Activated naive CD4-positive, alpha-beta T cell treated with anti-CD3 and anti-CD28 coated beads for 36 hours (primary cell): ENCODE results near the gene BCL6. TPM values are rescaled to one million over a fixed set of nuclear protein-coding genes. Genes with fewer than 3 reads are reported as not detected.

Experiments used
- CTCF ChIA-PET: fragments of 350-600 bp; sonication (Branson Sonifier 250); formaldehyde crosslinking; loops from one replicate; lab custom pipeline; 2021; ENCODE audit warnings: antibody characterized with exemption; lab: Charles Lee
- DNase-seq: peaks from one replicate; pipeline ENCODE4 v3.0.0-alpha.2; 2020
- H3K27ac Mint-ChIP-seq: one replicate; pipeline ENCODE4 v1.8.0; 2021; ENCODE audit warnings: mild to moderate bottlenecking, mixed read lengths
- H3K27me3 Mint-ChIP-seq: one replicate; pipeline ENCODE4 v1.8.0; 2021; ENCODE audit warnings: low read depth, mixed read lengths
- H3K36me3 Mint-ChIP-seq: one replicate; pipeline ENCODE4 v1.8.0; 2021; ENCODE audit warnings: low read depth, mixed read lengths
- H3K4me1 Mint-ChIP-seq: one replicate; pipeline ENCODE4 v1.8.0; 2021; ENCODE audit warnings: low read depth, mixed read lengths
- H3K4me3 Mint-ChIP-seq: one replicate; pipeline ENCODE4 v1.8.0; 2021; ENCODE audit warnings: mild to moderate bottlenecking, moderate library complexity, mixed read lengths
- H3K9me3 Mint-ChIP-seq: one replicate; pipeline ENCODE4 v1.8.0; 2021; ENCODE audit warnings: mixed read lengths
- intact Hi-C: fragments of 100-400 bp; cut with micrococcal nuclease; formaldehyde crosslinking; loops from one replicate; pipeline ENCODE4 v1.15.1; 2023
- total RNA-seq, 2 experiments: library from RNA; stranded (reverse); gene quantifications; one replicate each; pipeline ENCODE4 v1.2.3, GENCODE V29; 2021

The BCL6 gene
- total RNA-seq, 2 experiments from 2014 or later, result 98.9 to 101 TPM

DNA sequence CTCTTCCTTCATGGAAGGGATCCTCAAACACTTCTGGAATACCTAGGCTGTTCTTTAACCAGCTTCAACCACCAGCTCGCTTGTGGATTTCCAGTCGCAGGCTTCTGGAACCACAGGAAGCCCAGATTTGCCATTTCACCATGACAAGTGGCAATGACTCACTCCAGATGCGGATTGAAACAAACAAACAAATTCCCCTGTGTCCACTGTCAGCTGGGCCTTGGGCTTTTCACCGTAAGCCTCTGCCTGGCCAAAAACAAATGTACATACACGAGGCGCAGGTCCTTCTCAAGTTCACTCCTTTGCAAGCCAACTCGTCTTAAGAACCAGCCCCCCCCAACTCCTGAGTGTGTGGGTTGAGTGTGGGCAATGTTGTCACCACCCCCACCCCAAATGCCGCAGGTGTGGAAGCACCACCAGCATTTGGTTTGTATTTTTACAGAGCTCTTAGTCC is 8.8 kb downstream of the BCL6 start:
- Mint-ChIP-seq H3K36me3 (peaks cover 36% of the 10 kb centered on the region), H3K4me3 (peak overlapping the region; percentile 86), H3K9me3 (no peaks in the 10 kb centered on the region), H3K27ac (peak overlapping the region; percentile 97), H3K4me1 (peaks cover 29% of the 10 kb centered on the region), H3K27me3 (no peaks in the 10 kb centered on the region)
- intact Hi-C loops, result no loop called here
- DNase-seq, result peak; percentile 41
- CTCF ChIA-PET, result interaction anchor here (5.4 to 5.5 kb wide), 2 partner anchors 12 to 1218 kb away, joined by 39 to 245 read pairs; no protein-coding TSS in a partner anchor

DNA sequence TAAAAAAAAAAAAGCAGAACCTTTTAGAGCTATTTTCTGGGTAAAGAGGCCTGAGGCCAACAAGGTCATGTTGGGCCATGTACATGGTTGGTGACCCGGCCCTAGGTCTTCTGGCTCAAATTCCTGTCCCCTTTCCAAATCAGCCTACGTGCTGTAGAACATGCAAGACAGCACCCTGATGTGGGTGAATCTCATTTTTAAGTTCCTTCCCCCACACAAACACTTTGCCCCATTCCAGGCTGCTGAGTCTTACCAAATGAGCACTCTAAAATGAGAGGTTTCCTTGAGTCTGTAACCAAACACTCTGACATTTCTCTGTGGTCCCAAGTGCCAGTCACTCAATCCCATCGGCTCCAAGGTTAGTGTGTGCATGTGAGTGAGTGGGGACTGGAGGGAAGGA is 9.4 kb downstream of the BCL6 start:
- Mint-ChIP-seq H3K4me1 (peaks cover 29% of the 10 kb centered on the region), H3K27me3 (no peaks in the 10 kb centered on the region), H3K9me3 (no peaks in the 10 kb centered on the region), H3K27ac (peak overlapping the region; percentile 0), H3K4me3 (peak overlapping the region; percentile 86), H3K36me3 (peaks cover 36% of the 10 kb centered on the region)
- DNase-seq, result no peak
- CTCF ChIA-PET, result interaction anchor here (0.6 kb wide), 1 partner anchor 223 kb away, joined by 5 read pairs; no protein-coding TSS in a partner anchor
- intact Hi-C loops, result no loop called here

DNA sequence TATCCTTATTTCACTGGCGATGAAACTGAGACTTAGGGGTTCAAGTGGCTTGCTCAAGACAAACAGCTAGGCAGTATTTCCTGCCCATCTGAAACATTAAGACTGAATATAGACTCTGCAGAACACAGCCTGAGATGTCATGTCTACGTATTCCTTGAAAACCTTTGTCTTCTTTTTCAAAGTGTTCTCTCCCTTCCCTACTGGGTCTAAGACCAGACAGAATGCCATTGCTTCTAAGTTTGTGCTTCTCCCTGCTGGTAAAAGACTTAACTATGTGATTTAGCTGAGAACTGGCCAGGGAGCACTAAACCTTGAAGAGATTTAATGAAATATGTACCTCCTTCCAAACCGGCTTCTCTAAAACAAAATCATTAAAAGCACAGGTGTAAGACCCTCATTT is 9.9 kb downstream of the BCL6 start:
- no peaks in the 10 kb centered on the region for H3K9me3 Mint-ChIP-seq
- intact Hi-C loops, result no loop called here
- no peak overlapping the region for H3K27ac Mint-ChIP-seq
- H3K4me1 Mint-ChIP-seq, result peaks cover 24% of the 10 kb centered on the region
- H3K36me3 Mint-ChIP-seq, result peaks cover 39% of the 10 kb centered on the region
- CTCF ChIA-PET, result interaction anchor here (0.6 kb wide), 1 partner anchor 224 kb away, joined by 5 read pairs; no protein-coding TSS in a partner anchor
- H3K4me3 Mint-ChIP-seq, result no peak overlapping the region
- no peaks in the 10 kb centered on the region for H3K27me3 Mint-ChIP-seq
- no peak for DNase-seq

GRCh38 chr3:187734841-187735240 is 10.4 kb downstream of the BCL6 start:
- Mint-ChIP-seq H3K4me3 (no peak overlapping the region), H3K4me1 (peaks cover 20% of the 10 kb centered on the region), H3K27ac (no peak overlapping the region), H3K27me3 (no peaks in the 10 kb centered on the region), H3K9me3 (no peaks in the 10 kb centered on the region), H3K36me3 (peaks cover 44% of the 10 kb centered on the region)
- intact Hi-C loops, result no loop called here
- DNase-seq, result no peak
- CTCF ChIA-PET, result interaction anchor here (0.6 to 1.7 kb wide), 3 partner anchors 21 to 1220 kb away, joined by 3 to 5 read pairs (median 4); no protein-coding TSS in a partner anchor

- H3K36me3 Mint-ChIP-seq, result peaks cover 50% of the 10 kb centered on the region
These were observed 11.9 kb downstream of the BCL6 start for GRCh38 chr3:187733371-187733770.

DNA sequence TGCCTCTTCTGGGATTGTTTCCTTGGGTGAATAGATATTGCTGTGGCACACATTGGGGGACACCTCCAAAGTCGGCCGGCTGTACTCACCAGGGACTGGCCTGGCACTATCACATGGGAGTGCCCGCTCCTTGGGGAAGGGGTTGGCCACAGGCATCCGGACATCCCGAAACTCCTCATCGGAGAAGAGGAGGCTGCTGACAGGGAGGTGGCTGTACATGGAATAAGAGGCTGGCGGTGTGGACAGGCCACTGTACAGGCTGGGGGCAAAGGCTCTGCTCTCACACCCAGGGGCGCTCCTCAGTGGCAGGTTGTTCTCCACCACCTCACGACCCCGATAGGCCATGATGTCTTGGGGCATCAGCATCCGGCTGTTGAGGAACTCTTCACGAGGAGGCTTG is 15.7 kb downstream of the BCL6 start:
- Mint-ChIP-seq H3K9me3 (no peaks in the 10 kb centered on the region), H3K4me1 (no peaks in the 10 kb centered on the region), H3K4me3 (no peak overlapping the region), H3K36me3 (peaks cover 65% of the 10 kb centered on the region), H3K27me3 (no peaks in the 10 kb centered on the region), H3K27ac (no peak overlapping the region)
- intact Hi-C loops, result no loop called here
- DNase-seq, result no peak
- CTCF ChIA-PET, result no interaction called here

More at GRCh38 chr3:187733371-187733770, 11.9 kb downstream of the BCL6 start:
- DNase-seq, result no peak
- intact Hi-C loops, result no loop called here
- Mint-ChIP-seq H3K27me3 (no peaks in the 10 kb centered on the region), H3K27ac (no peak overlapping the region), H3K9me3 (no peaks in the 10 kb centered on the region), H3K4me1 (peaks cover 20% of the 10 kb centered on the region), H3K4me3 (no peak overlapping the region)
- CTCF ChIA-PET, result interaction anchor here (1.4 to 1.7 kb wide), 2 partner anchors 19 to 1222 kb away, joined by 4 to 5 read pairs; no protein-coding TSS in a partner anchor

DNA sequence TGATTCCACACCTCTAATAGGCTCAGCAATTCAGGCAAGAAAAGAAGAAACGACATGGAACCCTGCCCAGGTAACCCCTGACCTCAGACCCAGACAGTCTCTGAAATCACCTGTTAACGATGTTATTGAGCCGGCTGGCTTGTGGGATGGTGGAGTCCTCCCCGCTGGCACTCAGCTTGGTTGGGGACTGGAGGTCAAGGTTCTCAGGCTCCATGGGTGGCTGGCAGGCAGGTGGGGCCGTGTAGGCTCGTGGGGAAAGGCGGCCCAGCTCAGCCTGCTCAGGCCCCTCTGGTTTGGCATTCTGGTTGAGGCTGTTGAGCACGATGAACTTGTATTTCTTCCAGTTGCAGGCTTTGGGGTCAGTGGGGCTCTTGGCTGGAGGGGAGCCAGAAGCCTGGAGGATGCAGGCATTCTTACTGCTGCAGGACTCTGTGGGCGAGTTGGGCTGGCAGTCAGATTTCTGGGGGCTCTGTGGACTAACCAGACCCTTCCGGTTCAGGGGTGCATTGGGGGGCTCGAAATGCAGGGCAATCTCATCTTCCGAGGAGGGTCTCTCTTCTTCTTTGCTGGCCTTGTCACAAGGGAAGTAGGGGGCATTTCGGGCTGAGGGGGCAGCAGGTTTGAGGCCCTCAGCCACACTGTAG is 16.2 kb downstream of the BCL6 start:
- DNase-seq, result no peak
- H3K36me3 Mint-ChIP-seq, result peaks cover 68% of the 10 kb centered on the region
- CTCF ChIA-PET, result no interaction called here
- no peaks in the 10 kb centered on the region for H3K27me3 Mint-ChIP-seq
- H3K4me1 Mint-ChIP-seq, result no peaks in the 10 kb centered on the region
- H3K9me3 Mint-ChIP-seq, result no peaks in the 10 kb centered on the region
- no peak overlapping the region for H3K27ac Mint-ChIP-seq
- H3K4me3 Mint-ChIP-seq, result no peak overlapping the region
- intact Hi-C loops, result no loop called here

GRCh38 chr3:187728248-187728647 is 17.0 kb downstream of the BCL6 start:
- H3K9me3 Mint-ChIP-seq, result no peaks in the 10 kb centered on the region
- CTCF ChIA-PET, result no interaction called here
- H3K4me1 Mint-ChIP-seq, result no peaks in the 10 kb centered on the region
- no peaks in the 10 kb centered on the region for H3K27me3 Mint-ChIP-seq
- no peak for DNase-seq
- intact Hi-C loops, result no loop called here
- no peak overlapping the region for H3K27ac Mint-ChIP-seq
- H3K36me3 Mint-ChIP-seq, result peaks cover 67% of the 10 kb centered on the region
- H3K4me3 Mint-ChIP-seq, result no peak overlapping the region

DNA sequence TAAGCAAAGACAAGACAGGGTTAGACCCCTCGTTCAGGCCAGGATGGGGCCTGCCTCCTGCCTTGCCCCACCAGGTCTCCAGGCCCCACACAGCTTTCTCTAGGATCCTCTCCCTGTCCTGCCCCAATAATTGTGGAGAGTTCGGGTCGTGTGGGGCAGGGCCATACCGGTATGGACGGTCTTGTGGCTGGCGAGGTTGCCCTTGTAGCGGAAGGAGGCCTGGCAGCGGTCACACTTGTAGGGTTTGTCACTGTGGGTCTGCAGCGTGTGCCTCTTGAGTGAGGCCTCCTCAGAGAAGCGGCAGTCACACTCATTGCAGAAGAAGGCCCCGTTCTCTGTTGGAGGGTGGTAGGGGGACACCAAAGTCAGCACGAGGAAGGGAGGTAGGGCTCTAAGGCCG is 18.7 kb downstream of the BCL6 start:
- intact Hi-C loops, result no loop called here
- Mint-ChIP-seq H3K4me3 (no peak overlapping the region), H3K4me1 (no peaks in the 10 kb centered on the region), H3K27me3 (no peaks in the 10 kb centered on the region), H3K27ac (no peak overlapping the region), H3K9me3 (no peaks in the 10 kb centered on the region), H3K36me3 (peaks cover 68% of the 10 kb centered on the region)
- no peak for DNase-seq
- CTCF ChIA-PET, result interaction anchor here (0.6 kb wide), 1 partner anchor 1027 kb away, joined by 3 read pairs; no protein-coding TSS in a partner anchor

DNA sequence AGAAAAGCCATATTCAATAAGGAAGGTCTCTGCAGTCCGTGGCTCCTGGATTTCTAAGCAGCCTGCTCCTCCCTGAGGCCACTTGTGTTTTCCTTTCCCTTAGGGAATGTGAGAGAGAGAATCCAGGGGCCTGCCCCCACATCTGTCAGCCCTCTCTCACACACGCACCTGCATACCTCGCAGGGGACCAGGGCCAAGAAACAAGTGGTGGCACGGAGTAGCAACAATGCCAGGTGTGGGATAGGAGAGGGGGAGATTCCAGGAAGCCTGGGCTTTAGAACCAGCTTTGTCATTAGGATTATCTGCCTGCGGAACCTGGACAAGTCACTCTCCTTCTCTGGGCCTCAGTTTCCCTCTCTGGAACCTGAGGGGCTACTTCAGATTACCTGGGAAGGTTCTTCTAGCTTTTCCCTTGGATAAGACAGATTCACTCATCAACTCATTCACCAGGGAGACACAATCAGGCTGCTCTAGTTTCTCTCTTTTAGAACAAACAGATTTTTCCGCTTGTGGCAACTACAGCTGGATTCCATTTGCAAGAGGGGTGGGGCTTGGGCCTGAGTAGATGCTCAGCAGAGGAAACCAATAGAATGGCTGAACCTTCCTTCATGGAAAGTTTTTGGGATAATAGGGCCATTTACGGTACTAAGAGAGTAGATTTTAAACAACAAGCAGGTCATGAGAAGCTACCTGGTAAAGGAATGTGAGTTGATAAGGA is 19.5 kb downstream of the BCL6 start:
- H3K4me1 Mint-ChIP-seq, result no peaks in the 10 kb centered on the region
- no peaks in the 10 kb centered on the region for H3K9me3 Mint-ChIP-seq
- DNase-seq, result no peak
- peaks cover 62% of the 10 kb centered on the region for H3K36me3 Mint-ChIP-seq
- CTCF ChIA-PET, result interaction anchor here (0.6 kb wide), 1 partner anchor 1027 kb away, joined by 3 read pairs; no protein-coding TSS in a partner anchor
- no peak overlapping the region for H3K27ac Mint-ChIP-seq
- no peak overlapping the region for H3K4me3 Mint-ChIP-seq
- no peaks in the 10 kb centered on the region for H3K27me3 Mint-ChIP-seq
- intact Hi-C loops, result no loop called here

- no peak overlapping the region for H3K27ac Mint-ChIP-seq
- peaks cover 61% of the 10 kb centered on the region for H3K36me3 Mint-ChIP-seq
- no peaks in the 10 kb centered on the region for H3K4me1 Mint-ChIP-seq
- CTCF ChIA-PET, result no interaction called here
- H3K4me3 Mint-ChIP-seq, result no peak overlapping the region
- no peaks in the 10 kb centered on the region for H3K27me3 Mint-ChIP-seq
- DNase-seq, result no peak
- intact Hi-C loops, result no loop called here
- no peaks in the 10 kb centered on the region for H3K9me3 Mint-ChIP-seq
These were observed 20.0 kb downstream of the BCL6 start for GRCh38 chr3:187725224-187725623.

GRCh38 chr3:187722206-187722612 is 23.1 kb downstream of the BCL6 start:
- Mint-ChIP-seq H3K4me1 (no peaks in the 10 kb centered on the region), H3K27me3 (no peaks in the 10 kb centered on the region), H3K27ac (no peak overlapping the region), H3K9me3 (no peaks in the 10 kb centered on the region), H3K36me3 (peaks cover 41% of the 10 kb centered on the region), H3K4me3 (no peak overlapping the region)
- intact Hi-C loops, result no loop called here
- CTCF ChIA-PET, result interaction anchor here (1.1 to 1.2 kb wide), 2 partner anchors 8 to 10 kb away, joined by 3 read pairs; no protein-coding TSS in a partner anchor
- no peak for DNase-seq
